OCI-LY7 (cell line): ENCODE results near the gene DENND4A. TPM values are rescaled to one million over a fixed set of nuclear protein-coding genes. Genes with fewer than 3 reads are reported as not detected.

ENCODE experiments used
- BruUV-seq: library from RNA; stranded (reverse); fragments of 400-500 nt; replicated peaks from 2 replicates; lab custom pipeline; 2021; lab: Mats Ljungman, UMichigan
- CTCF ChIA-PET: fragments of 300-600 bp; sonication (Branson Sonifier 250); formaldehyde crosslinking; loops from one replicate; lab custom pipeline; 2022; ENCODE audit warnings: antibody characterized with exemption; ENCODE audit not compliant: unreplicated experiment; lab: Charles Lee
- POLR2A ChIA-PET: fragments of 300-600 bp; sonication (Branson Sonifier 250); formaldehyde crosslinking; loops from one replicate; lab custom pipeline; 2022; ENCODE audit warnings: antibody characterized with exemption; lab: Charles Lee
- DNase-seq: peaks from one replicate; pipeline ENCODE4 v3.0.0-alpha.2; 2015; ENCODE audit warnings: low spot score
- H2AFZ ChIP-seq: fragments of 200-600 bp; sonication (generic), shearing (Covaris generic); 2 replicates; pipeline ENCODE4 v1.6.1; 2014; ENCODE audit warnings: mild to moderate bottlenecking, antibody characterized with exemption, low read length, moderate library complexity
- H3K27ac ChIP-seq: fragments of 200-600 bp; sonication (generic); 2 replicates; pipeline ENCODE4 v1.5.1; 2014; ENCODE audit warnings: mixed run types, low read depth, mild to moderate bottlenecking, moderate library complexity, low read length, inconsistent platforms; ENCODE audit not compliant: poor library complexity, severe bottlenecking
- H3K36me3 ChIP-seq: fragments of 200-600 bp; sonication (generic); 2 replicates; pipeline ENCODE4 v1.6.1; 2014; ENCODE audit warnings: mild to moderate bottlenecking, antibody characterized with exemption, low read length, moderate library complexity, mixed read lengths; ENCODE audit not compliant: insufficient read depth
- H3K4me1 ChIP-seq: fragments of 200-600 bp; sonication (generic); 2 replicates; pipeline ENCODE4 v1.5.1; 2014; ENCODE audit warnings: mild to moderate bottlenecking, low read length; ENCODE audit not compliant: insufficient read depth, poor library complexity, severe bottlenecking
- H3K4me2 ChIP-seq: fragments of 200-600 bp; sonication (generic); 2 replicates; pipeline ENCODE4 v1.6.1; 2014; ENCODE audit warnings: mild to moderate bottlenecking, low read length
- H3K4me3 ChIP-seq: fragments of 200-600 bp; sonication (generic); 2 replicates; pipeline ENCODE4 v1.5.1; 2014; ENCODE audit warnings: mild to moderate bottlenecking, low read depth, low read length; ENCODE audit not compliant: poor library complexity, severe bottlenecking
- H3K79me2 ChIP-seq: fragments of 200-600 bp; sonication (generic); 2 replicates; pipeline ENCODE4 v1.6.1; 2016; ENCODE audit warnings: low read depth, mild to moderate bottlenecking, low read length, moderate library complexity, mixed read lengths; ENCODE audit not compliant: insufficient read depth
- H3K9me2 ChIP-seq: fragments of 200-600 bp; sonication (generic); 2 replicates; pipeline ENCODE4 v1.6.1; 2016; ENCODE audit warnings: mild to moderate bottlenecking, low read length, mixed read lengths; ENCODE audit not compliant: insufficient read depth
- H3K9me3 ChIP-seq: fragments of 200-600 bp; sonication (generic); 2 replicates; pipeline ENCODE4 v1.6.1; 2014; ENCODE audit warnings: mild to moderate bottlenecking, mixed run types, low read length, mixed read lengths
- H4K20me1 ChIP-seq: fragments of 200-600 bp; sonication (generic); 2 replicates; pipeline ENCODE4 v1.6.1; 2014; ENCODE audit warnings: mild to moderate bottlenecking, antibody characterized with exemption, low read length, moderate library complexity, mixed read lengths; ENCODE audit not compliant: insufficient read depth
- EZH2phosphoT487 ChIP-seq: fragments of 200-600 bp; sonication (generic); IDR thresholded peaks from 2 replicates; pipeline ENCODE4 v1.6.1; 2018; ENCODE audit warnings: low read depth, borderline replicate concordance, mild to moderate bottlenecking, mixed run types, antibody characterized with exemption, low read length, moderate library complexity, mixed read lengths
- intact Hi-C: fragments of 100-400 bp; cut with micrococcal nuclease; formaldehyde crosslinking; loops from one replicate; pipeline ENCODE4 v1.10.0; 2022; ENCODE audit not compliant: unreplicated experiment
- total RNA-seq, 2 experiments: library from RNA; depleted of rRNA in 1 of 2; stranded (reverse); fragments of >200 nt in 1 of 2; shearing (Covaris generic) in 1 of 2; gene quantifications; 2 replicates each; pipeline ENCODE4 v1.2.3, GENCODE V29; 2014 to 2022
- TF ChIP-seq, protein P1 (sequence below): fragments of 200-600 bp; sonication (generic); conservative IDR thresholded peaks from 2 replicates; pipeline ENCODE4 v1.5.1; 2014; ENCODE audit warnings: mild to moderate bottlenecking, antibody characterized with exemption, low read length, moderate library complexity, mixed read lengths

DENND4A gene
- total RNA-seq, 2 experiments from 2014 or later, result 42.7 to 86.5 TPM

DNA sequence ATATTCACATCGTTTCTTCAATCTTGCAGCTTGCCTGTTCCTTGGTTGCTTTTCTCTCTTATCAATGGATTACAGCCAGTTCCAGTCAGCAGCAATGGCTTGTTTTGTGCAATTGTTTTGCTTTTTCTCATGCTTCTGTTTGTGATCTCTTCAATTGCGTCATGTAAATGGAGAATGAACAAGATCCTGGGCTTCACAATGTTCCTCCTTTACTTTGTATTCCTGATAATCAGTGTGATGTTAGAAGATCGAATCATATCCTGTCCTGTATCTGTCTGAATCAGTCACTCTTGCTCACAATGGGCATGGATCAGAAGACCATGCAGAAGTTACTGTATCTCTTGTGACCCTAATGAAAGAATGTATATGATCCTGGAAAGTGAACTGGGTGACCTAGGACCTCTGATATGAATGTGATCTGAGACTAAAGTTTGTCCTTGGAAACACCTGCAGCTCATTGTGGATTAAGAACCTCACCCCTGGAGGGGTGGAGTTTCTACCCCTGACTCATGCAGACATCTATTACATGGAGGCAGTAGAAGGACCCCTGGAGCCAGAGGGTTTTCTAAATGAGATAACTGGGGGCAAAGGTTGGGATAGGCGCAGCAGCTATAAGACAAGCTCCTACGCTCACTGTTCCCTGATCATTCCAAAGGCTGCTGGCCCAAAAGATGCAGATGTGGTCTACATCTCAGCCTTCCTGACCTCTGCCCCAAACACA lies 138.1 kb downstream of the DENND4A start:
- Histone ChIP-seq H3K27ac (no peak overlapping the region), H3K9me2 (no peaks in the 10 kb centered on the region), H3K36me3 (peaks cover 64% of the 10 kb centered on the region), H4K20me1 (no peaks in the 10 kb centered on the region), H3K4me3 (no peak overlapping the region), H3K4me2 (no peak overlapping the region), H2AFZ (no peak overlapping the region), H3K79me2 (no peaks in the 10 kb centered on the region), H3K4me1 (peaks cover 6% of the 10 kb centered on the region), H3K9me3 (no peaks in the 10 kb centered on the region)
- intact Hi-C loops, result no loop called here
- TF ChIP-seq EZH2phosphoT487, result no peak
- TF ChIP-seq, protein P1, sequence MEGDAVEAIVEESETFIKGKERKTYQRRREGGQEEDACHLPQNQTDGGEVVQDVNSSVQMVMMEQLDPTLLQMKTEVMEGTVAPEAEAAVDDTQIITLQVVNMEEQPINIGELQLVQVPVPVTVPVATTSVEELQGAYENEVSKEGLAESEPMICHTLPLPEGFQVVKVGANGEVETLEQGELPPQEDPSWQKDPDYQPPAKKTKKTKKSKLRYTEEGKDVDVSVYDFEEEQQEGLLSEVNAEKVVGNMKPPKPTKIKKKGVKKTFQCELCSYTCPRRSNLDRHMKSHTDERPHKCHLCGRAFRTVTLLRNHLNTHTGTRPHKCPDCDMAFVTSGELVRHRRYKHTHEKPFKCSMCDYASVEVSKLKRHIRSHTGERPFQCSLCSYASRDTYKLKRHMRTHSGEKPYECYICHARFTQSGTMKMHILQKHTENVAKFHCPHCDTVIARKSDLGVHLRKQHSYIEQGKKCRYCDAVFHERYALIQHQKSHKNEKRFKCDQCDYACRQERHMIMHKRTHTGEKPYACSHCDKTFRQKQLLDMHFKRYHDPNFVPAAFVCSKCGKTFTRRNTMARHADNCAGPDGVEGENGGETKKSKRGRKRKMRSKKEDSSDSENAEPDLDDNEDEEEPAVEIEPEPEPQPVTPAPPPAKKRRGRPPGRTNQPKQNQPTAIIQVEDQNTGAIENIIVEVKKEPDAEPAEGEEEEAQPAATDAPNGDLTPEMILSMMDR, result no peak
- no TSS peak for BruUV-seq
- no peak for DNase-seq
- CTCF ChIA-PET, result no interaction called here
- POLR2A ChIA-PET, result interaction anchor here (1.1 kb wide), 1 partner anchor 48 kb away, joined by 3 read pairs; no protein-coding TSS in a partner anchor

DNA sequence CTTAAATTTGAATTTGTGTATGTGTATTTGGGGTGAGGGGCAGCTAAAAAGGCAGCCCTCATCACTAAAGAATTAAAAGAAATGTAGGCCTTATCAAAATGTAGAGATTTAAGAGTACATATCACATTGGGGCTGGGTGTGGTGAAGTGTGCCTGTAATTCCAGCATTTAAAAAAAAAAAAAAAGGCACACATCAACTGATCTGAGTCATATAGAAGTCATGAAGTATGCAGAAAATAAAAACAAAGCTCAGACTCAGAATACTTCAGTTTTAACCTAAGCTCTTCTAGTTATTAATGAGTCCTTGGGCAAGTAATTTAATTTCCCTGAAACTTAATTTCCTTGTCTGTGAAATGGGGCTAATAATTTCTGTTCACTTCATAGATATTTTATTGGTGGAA lies 138.8 kb downstream of the DENND4A start:
- no peak for DNase-seq
- Histone ChIP-seq H3K79me2 (no peaks in the 10 kb centered on the region), H2AFZ (no peak overlapping the region), H3K36me3 (peaks cover 58% of the 10 kb centered on the region), H3K9me2 (no peaks in the 10 kb centered on the region), H3K4me2 (no peak overlapping the region), H3K4me1 (peaks cover 4% of the 10 kb centered on the region), H3K9me3 (no peaks in the 10 kb centered on the region), H3K4me3 (no peak overlapping the region), H3K27ac (no peak overlapping the region), H4K20me1 (no peaks in the 10 kb centered on the region)
- TSS peak; percentile 4 for BruUV-seq
- intact Hi-C loops, result no loop called here
- ChIA-PET CTCF (no interaction called here), POLR2A (interaction anchor here (1.1 kb wide), 1 partner anchor 48 kb away, joined by 3 read pairs; no protein-coding TSS in a partner anchor)
- TF ChIP-seq, protein P1, result no peak
- no peak for TF ChIP-seq EZH2phosphoT487
